GM18951 (cell line): ENCODE data around the gene MGLL.

ENCODE experiments used
- POLR2A ChIP-seq: IDR thresholded peaks from 4 replicates; pipeline ENCODE4 v1.6.1; 2011; ENCODE audit warnings: mild to moderate bottlenecking; ENCODE audit not compliant: insufficient read length, insufficient read depth; ENCODE audit errors: extremely low read depth
- in situ Hi-C: fragments of 300-500 bp; cut with MboI; formaldehyde crosslinking; loops from one replicate; pipeline ENCODE4 v1.12.0; 2022; ENCODE audit warnings: low sequenced_read_pairs, mixed read lengths, inconsistent platforms; ENCODE audit not compliant: unreplicated experiment

The MGLL gene

GRCh38 chr3:127701280-127701911, 120.9 kb downstream of the MGLL start:
- in situ Hi-C loops: no loop called here
- no peak for TF ChIP-seq POLR2A

DNA sequence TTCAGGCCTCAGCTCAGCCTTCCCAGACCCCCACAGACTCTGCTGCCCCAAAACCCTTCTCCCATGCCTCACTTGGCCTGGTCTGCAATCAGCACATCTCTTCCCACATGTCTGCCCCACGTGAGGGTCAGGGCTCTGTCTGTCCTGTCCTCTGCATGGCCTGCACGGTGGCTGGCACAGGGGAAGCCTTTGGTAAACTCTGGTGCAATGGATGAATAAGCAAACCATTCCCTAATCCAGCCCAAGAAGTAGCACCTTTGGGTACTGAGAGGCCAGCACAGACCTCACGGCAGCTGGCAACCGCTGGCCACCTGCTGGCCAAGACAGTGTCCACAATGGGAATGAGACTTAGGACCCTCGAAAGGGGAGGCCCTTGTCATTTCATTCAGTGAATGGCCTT, 121.9 kb downstream of the MGLL start:
- in situ Hi-C loops: no loop called here
- no peak for TF ChIP-seq POLR2A

DNA sequence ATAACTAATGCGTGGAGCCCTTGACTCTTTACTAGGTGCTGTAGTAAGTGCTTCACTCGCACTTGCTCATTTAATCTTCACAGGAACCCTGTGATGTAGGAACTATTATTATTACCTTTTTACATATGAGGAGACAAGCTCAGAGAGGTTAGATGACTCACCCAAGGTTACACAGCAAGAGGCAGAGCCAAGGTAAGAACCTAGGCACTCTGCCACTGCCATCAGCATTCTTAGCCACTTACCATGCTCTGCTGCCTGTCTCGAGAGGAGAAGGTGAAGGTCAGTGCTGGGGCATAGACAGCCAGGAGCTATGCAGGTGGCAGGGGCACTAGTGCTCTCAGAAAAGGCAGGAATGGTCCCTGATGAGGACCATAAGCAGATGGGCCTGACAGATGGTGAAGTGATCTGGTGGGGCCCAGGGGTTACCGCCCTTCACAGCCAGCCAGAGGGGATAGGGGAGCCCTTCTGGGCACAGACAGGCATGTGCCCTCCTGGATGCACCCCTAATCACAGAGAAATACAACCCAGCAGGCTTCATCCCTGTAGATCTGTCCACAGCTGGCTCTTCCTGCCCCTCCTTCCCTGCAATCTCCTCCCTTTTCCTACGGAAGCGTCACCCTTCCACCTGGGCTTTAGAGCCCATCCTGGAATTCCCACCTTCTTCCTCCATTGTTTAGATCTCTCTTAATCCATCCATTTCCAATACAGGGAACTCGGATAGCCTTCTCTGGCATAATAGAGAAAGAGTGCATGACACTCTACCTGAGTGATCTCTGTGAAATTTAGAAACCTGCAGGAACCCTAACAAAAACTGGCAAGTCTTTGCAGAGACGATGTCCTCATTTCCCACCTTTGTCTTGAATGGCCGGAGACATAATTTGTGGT, 122.7 kb downstream of the MGLL start:
- in situ Hi-C loops: no loop called here
- no peak for TF ChIP-seq POLR2A

DNA sequence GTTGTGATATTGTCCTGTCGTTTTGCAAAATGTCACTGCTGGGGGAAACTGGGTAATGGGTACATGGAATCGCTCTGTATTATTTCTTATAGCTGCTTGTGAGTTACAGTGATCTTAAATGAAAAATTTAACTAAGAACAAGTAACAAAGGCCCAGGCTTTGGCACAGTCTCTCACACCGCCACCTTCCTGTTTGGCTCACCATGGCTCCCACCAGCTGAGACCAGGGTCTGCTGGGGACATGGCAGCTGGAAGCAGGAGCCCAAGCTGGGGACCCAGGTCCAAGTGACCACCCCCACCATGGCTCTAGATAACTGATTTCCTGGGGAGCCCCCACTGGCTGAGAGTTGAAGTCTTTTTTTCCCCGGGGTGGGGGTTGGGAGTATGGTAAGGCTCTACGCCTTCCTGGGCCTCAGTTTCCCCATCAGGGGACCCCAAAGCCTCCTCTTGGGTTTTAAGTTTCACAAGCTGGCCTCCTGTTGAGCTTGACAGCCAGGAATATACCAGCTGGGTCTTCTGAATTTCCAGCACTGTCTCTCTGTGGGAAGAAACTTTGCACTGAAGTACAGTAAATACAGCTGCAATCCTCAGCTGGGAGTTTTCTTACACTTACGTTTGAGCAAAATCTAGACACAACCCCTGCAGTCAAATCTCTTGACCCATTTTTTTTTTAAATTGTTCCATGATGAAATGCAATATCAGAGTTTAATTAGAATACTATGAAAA, 123.5 kb downstream of the MGLL start:
- TF ChIP-seq POLR2A: no peak
- in situ Hi-C loops: no loop called here

DNA sequence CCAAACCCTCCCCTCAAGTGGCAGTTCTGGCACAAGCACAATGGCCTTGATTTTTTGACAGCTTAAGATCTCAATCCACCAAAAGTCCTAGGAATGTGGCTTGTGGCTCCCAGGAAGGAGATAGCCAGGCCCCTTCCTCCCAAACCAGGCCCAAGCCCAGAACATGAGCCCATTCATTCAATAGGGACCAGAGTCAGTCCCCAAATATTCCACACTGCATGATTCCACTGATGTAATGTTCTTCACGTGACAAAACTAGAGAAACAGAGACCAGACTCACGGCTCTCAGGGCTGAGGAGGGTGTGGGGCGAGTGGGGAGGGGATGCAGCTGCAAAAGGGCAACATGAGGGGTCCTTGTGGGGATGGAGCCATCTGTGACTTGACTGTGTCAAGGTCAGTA, 124.0 kb downstream of the MGLL start:
- no peak for TF ChIP-seq POLR2A
- in situ Hi-C loops: no loop called here

GRCh38 chr3:127697551-127698240, 124.6 kb downstream of the MGLL start:
- no peak for TF ChIP-seq POLR2A
- in situ Hi-C loops: no loop called here

DNA sequence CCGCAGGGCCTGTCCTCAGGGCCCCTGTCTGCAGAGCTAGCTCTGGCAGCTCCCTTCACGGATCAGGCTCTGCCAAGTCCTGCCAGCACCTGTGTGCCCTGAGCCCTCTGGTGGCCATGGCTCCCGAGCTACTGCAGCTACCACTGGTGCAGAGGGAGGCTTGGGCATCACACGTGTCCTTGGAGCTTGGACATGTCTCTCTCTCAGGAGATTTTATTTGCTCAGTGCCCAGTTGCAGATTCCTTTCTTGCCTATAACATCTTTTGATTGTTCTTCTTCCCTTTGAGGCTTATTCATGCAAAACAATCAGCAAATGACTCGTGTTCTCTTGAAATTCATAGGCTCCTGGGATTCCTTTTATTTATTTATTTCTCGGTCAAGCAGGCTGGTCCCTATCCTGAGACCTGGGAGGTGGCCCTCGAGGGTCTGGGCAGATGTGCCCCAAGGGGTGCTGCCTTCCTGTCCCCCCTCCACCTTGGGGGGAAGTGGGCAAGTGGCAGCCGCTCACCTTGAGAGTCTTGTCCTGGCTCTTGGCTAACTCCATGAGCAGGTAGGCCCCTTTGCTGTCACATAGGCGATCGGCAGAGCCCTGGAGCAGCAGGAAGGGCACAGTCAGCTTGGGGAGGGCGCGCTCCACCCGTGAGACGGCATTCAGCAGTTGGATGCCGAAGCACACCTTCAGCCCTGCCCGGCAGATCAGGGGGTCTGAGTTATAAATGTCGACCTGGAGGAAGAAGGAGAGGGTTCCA, 127.7 kb downstream of the MGLL start:
- no peak for TF ChIP-seq POLR2A
- in situ Hi-C loops: no loop called here

DNA sequence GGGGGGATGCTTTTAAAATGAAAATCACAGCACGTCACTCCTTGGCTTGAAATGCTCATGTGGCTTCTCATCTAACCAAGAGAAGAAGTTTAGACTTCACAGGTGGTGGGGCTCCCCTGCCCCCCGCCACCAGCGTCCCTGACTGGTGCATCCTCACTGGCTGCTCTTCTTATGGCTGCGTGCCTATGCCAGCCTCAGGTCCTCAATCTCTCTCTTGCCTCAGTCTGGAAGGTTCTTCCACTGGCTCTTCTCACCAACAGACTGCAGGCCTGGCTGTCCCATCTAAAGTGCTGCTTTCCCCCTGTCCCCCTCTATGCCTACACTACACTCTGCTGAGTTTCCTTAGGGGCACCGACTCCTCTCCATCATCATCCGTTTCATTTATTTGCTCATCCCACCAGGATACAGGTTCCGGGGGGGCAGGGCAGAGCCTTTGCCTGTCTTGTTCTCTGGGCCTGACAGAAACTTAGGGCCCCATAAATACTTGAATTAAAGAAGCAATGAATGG, 128.9 kb downstream of the MGLL start:
- in situ Hi-C loops: no loop called here
- TF ChIP-seq POLR2A: no peak

DNA sequence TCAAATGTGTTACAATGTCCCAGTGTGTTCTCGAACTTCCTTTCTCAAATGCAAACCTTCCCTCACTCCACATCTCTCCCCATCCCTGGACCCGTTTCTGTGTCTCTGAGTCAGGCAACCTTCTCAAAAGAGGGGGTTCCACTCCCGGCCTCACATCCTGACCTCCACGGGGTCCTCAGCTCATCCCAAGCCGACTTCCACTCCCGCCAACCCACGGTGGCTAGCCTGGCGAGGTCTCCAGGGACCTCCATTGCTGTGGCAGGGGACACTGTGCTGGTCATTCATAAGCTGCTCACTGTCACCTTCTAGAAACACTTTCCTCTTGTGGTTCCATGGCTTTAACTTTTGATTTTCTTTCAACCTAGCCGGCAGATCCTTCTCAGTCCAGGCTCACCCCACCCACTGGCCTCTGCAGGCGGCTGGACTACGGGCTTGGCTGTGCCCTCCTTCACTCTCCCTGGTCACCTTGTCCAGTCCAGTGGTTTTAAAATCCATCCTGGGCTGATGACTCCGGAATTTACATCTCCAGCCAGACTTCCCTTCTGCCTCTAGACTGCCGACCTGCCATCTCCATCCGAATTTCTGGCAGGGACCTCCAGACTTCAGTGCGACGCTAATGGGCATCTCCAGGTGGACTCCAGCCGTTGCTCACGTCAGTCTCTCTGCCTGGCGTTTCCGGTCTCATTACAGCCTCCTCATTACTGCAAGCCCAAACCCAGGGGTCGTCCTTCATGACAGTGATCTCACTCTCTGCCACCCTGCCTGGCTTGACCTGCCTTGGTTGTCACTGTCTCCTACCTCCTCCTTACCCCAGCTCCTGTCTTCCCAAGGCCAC, 129.6 kb downstream of the MGLL start:
- TF ChIP-seq POLR2A: no peak
- in situ Hi-C loops: no loop called here

GRCh38 chr3:127691974-127692373, 130.3 kb downstream of the MGLL start:
- in situ Hi-C loops: no loop called here
- no peak for TF ChIP-seq POLR2A

DNA sequence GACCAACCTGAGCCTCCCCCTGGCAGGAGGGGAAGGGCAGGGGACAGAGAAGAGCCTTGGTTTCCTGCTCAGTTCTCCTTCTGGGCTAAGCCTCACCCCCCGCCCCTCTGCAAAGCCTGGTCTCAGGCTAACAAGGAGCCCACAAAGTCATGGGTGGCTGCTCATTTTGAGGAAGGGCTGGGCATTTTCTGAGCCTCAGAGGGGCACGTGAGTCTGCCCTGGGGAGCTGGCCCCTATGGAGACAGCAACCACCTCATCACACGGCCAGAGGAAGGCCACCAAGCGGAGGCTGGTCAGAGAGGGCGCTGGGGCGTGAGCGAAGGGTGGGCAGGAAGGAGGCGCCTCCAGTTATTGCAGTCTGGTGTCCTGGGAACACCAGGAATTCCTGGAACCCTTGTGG, 130.8 kb downstream of the MGLL start:
- in situ Hi-C loops: no loop called here
- peak; percentile 23 for TF ChIP-seq POLR2A
